K562 (cell line): ENCODE measurements around the gene PALM3. TPM values are rescaled to one million over a fixed set of nuclear protein-coding genes. Genes with fewer than 3 reads are reported as not detected.

ENCODE experiments used
- ARID3A ChIP-seq: IDR thresholded peaks from 2 replicates; pipeline ENCODE4 v1.6.1; 2012; ENCODE audit warnings: low read depth, low read length, improper control_type of control experiment, borderline replicate concordance
- BCOR ChIP-seq: fragments of 450-650 bp; IDR thresholded peaks from 2 replicates; pipeline ENCODE4 v1.6.1; 2016
- HNRNPUL1 ChIP-seq: fragments of 200-400 bp; formaldehyde crosslinking; IDR thresholded peaks from 2 replicates; pipeline ENCODE4 v1.6.1; 2017; ENCODE audit warnings: low read length
- KDM2B ChIP-seq: fragments of 250-450 bp; sonication (Bioruptor Pico); IDR thresholded peaks from 2 replicates; pipeline ENCODE4 v1.8.0; 2021; ENCODE audit warnings: mild to moderate bottlenecking, moderate library complexity
- KDM5B ChIP-seq: fragments of 200-600 bp; sonication (generic); IDR thresholded peaks from 2 replicates; pipeline ENCODE4 v1.6.1; 2012; ENCODE audit warnings: low read depth, mild to moderate bottlenecking, moderate library complexity, low read length, control low read depth, inconsistent platforms; ENCODE audit not compliant: insufficient replicate concordance
- LARP7 ChIP-seq: fragments of 450-650 bp; IDR thresholded peaks from 2 replicates; pipeline ENCODE4 v1.6.1; 2016
- NCOR1 ChIP-seq: fragments of 450-650 bp; IDR thresholded peaks from 2 replicates; pipeline ENCODE4 v1.6.1; 2016; ENCODE audit warnings: mild to moderate bottlenecking, moderate library complexity
- NR1H2 ChIP-seq: sonication (generic); formaldehyde crosslinking; IDR thresholded peaks from 2 replicates; pipeline ENCODE4 v1.4.0; 2020; ENCODE audit warnings: mild to moderate bottlenecking, missing genetic modification reagents
- POLR3A ChIP-seq: IDR thresholded peaks from 2 replicates; pipeline ENCODE4 v1.6.1; 2011; ENCODE audit warnings: borderline replicate concordance, mild to moderate bottlenecking, moderate library complexity; ENCODE audit not compliant: insufficient read length, insufficient read depth; ENCODE audit errors: extremely low read depth
- RBBP5 ChIP-seq: fragments of 200-600 bp; sonication (generic); IDR thresholded peaks from 2 replicates; pipeline ENCODE4 v1.6.1; 2012; ENCODE audit warnings: borderline replicate concordance, mild to moderate bottlenecking, low read length, control low read depth, inconsistent platforms; ENCODE audit not compliant: insufficient read depth, poor library complexity, severe bottlenecking
- RBM14 ChIP-seq: fragments of 200-400 bp; formaldehyde crosslinking; IDR thresholded peaks from 2 replicates; pipeline ENCODE4 v1.6.1; 2018; ENCODE audit warnings: low read depth, mild to moderate bottlenecking, low read length, moderate library complexity, borderline replicate concordance; ENCODE audit not compliant: insufficient read depth
- TEAD4 ChIP-seq, 2 experiments: sonication (generic) in 1 of 2; formaldehyde crosslinking in 1 of 2; IDR thresholded peaks; 2 replicates each; pipeline versions ENCODE4 v1.6.1 to v1.8.0; 2012 to 2022; ENCODE audit warnings: borderline replicate concordance in 1 of 2, inconsistent platforms in 1 of 2, low read length in 1 of 2, mild to moderate bottlenecking in 1 of 2, missing genetic modification reagents in 1 of 2
- XRCC3 ChIP-seq: fragments of 450-650 bp; IDR thresholded peaks from 2 replicates; pipeline ENCODE4 v1.6.1; 2017; ENCODE audit warnings: mild to moderate bottlenecking, moderate library complexity
- XRCC4 ChIP-seq: IDR thresholded peaks from one replicate; pipeline ENCODE4 v1.6.1; 2011; ENCODE audit not compliant: insufficient read depth, insufficient read length; ENCODE audit errors: extremely low read depth
- ZBTB1 ChIP-seq: sonication (generic); formaldehyde crosslinking; IDR thresholded peaks from 2 replicates; pipeline ENCODE4 v1.8.1; 2023; ENCODE audit warnings: missing genetic modification reagents, low read depth, mild to moderate bottlenecking, borderline replicate concordance
- ZNF3 ChIP-seq: fragments of 250-450 bp; sonication (Bioruptor Pico); IDR thresholded peaks from 2 replicates; pipeline ENCODE4 v1.5.0; 2021; ENCODE audit warnings: mild to moderate bottlenecking, moderate library complexity
- ZNF75A ChIP-seq: fragments of 450-650 bp; formaldehyde crosslinking; IDR thresholded peaks from 2 replicates; pipeline ENCODE4 v1.4.0; 2020; ENCODE audit warnings: mild to moderate bottlenecking
- ZZZ3 ChIP-seq: fragments of 450-650 bp; IDR thresholded peaks from 2 replicates; pipeline ENCODE4 v1.6.1; 2016; ENCODE audit warnings: antibody characterized with exemption, mild to moderate bottlenecking, moderate library complexity
- polyA plus RNA-seq, 8 experiments: library from polyadenylated mRNA; depleted of rRNA in 4 of 8; stranded (reverse) in 5 of 8; unstranded in 3 of 8; fragments of >200 nt; fragmentation: Nextera tagmentation in 2 of 8; fragmentation: Illumina TruSeq in 1 of 8; extraction: Ambion mirVana in 2 of 8; extraction: Trizol in 1 of 8; gene quantifications; 2 replicates each; pipeline versions ENCODE4 v1.2.1 to v1.2.3, GENCODE V29; 2011 to 2014; ENCODE audit warnings: inconsistent platforms in 1 of 8, missing spikeins in 1 of 8
- total RNA-seq, 7 experiments: library from RNA; depleted of rRNA in 6 of 7; stranded (reverse); fragments of >200 nt in 6 of 7; fragmentation: Illumina TruSeq in 2 of 7; extraction: Trizol in 2 of 7; gene quantifications; 2 replicates each; pipeline versions ENCODE4 v1.2.1 to v1.2.3, GENCODE V29; 2011 to 2021; ENCODE audit warnings: low replicate concordance in 1 of 7
- TF ChIP-seq, protein P1 (sequence below): sonication (generic); formaldehyde crosslinking; IDR thresholded peaks from 2 replicates; pipeline ENCODE4 v1.8.1; 2023; ENCODE audit warnings: mild to moderate bottlenecking, missing genetic modification reagents
- TF ChIP-seq, protein P2 (sequence below): fragments of 250-450 bp; sonication (Bioruptor Pico); IDR thresholded peaks from 2 replicates; pipeline ENCODE4 v1.5.0; 2021; ENCODE audit warnings: mild to moderate bottlenecking, borderline replicate concordance

PALM3 gene
- total and polyA plus RNA-seq, 9 of the 15 experiments (the other 6 are each of a cell fraction or from before 2014, with no cell fraction given): 0.07 to 9.3 (median 3.3) TPM

GRCh38 chr19:14080887-14081796, 19.3 kb upstream of the PALM3 start (continued):
- TF ChIP-seq RBBP5 (no peak), POLR3A (no peak), ZZZ3 (no peak), NCOR1 (no peak), ZNF75A (CRISPR knock-in tag) (no peak), KDM2B (no peak), RBM14 (no peak), ZBTB1 (CRISPR knock-in tag) (no peak), ARID3A (no peak), LARP7 (no peak), XRCC4 (no peak), XRCC3 (no peak), BCOR (no peak), NR1H2 (CRISPR knock-in tag) (no peak), TEAD4 (IDR thresholded peaks at IDR 0.05; ENCODE audit: low read length) (peak; percentile 79), TEAD4 (CRISPR knock-in tag; IDR thresholded peaks at IDR 0.05; ENCODE audit: borderline replicate concordance) (peak; percentile 28; the same call in 1 of the 2 replicates), KDM5B (peak; percentile 83), HNRNPUL1 (no peak), ZNF3 (no peak)
- TF ChIP-seq, protein P1, sequence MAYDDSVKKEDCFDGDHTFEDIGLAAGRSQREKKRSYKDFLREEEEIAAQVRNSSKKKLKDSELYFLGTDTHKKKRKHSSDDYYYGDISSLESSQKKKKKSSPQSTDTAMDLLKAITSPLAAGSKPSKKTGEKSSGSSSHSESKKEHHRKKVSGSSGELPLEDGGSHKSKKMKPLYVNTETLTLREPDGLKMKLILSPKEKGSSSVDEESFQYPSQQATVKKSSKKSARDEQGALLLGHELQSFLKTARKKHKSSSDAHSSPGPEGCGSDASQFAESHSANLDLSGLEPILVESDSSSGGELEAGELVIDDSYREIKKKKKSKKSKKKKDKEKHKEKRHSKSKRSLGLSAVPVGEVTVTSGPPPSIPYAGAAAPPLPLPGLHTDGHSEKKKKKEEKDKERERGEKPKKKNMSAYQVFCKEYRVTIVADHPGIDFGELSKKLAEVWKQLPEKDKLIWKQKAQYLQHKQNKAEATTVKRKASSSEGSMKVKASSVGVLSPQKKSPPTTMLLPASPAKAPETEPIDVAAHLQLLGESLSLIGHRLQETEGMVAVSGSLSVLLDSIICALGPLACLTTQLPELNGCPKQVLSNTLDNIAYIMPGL: no peak
- TF ChIP-seq, protein P2, sequence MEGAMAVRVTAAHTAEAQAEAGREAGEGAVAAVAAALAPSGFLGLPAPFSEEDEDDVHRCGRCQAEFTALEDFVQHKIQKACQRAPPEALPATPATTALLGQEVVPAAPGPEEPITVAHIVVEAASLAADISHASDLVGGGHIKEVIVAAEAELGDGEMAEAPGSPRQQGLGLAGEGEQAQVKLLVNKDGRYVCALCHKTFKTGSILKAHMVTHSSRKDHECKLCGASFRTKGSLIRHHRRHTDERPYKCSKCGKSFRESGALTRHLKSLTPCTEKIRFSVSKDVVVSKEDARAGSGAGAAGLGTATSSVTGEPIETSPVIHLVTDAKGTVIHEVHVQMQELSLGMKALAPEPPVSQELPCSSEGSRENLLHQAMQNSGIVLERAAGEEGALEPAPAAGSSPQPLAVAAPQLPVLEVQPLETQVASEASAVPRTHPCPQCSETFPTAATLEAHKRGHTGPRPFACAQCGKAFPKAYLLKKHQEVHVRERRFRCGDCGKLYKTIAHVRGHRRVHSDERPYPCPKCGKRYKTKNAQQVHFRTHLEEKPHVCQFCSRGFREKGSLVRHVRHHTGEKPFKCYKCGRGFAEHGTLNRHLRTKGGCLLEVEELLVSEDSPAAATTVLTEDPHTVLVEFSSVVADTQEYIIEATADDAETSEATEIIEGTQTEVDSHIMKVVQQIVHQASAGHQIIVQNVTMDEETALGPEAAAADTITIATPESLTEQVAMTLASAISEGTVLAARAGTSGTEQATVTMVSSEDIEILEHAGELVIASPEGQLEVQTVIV (CRISPR knock-in tag): no peak
